AML-193 (cell line): ENCODE measurements around the gene PRKAG2.
A peak's percentile ranks its signal among the peaks of the same experiment; 100 is the strongest.
"Not testable (repeated sequence)": the region's sequence is repeated elsewhere in the genome, so short reads cannot be mapped to it uniquely, and the experiment has no call there.

Source experiments
- DNase-seq, 2 experiments: peaks; one replicate each; lab custom pipeline; 2025; lab: John Stamatoyannopoulos, UW

The PRKAG2 gene

DNA sequence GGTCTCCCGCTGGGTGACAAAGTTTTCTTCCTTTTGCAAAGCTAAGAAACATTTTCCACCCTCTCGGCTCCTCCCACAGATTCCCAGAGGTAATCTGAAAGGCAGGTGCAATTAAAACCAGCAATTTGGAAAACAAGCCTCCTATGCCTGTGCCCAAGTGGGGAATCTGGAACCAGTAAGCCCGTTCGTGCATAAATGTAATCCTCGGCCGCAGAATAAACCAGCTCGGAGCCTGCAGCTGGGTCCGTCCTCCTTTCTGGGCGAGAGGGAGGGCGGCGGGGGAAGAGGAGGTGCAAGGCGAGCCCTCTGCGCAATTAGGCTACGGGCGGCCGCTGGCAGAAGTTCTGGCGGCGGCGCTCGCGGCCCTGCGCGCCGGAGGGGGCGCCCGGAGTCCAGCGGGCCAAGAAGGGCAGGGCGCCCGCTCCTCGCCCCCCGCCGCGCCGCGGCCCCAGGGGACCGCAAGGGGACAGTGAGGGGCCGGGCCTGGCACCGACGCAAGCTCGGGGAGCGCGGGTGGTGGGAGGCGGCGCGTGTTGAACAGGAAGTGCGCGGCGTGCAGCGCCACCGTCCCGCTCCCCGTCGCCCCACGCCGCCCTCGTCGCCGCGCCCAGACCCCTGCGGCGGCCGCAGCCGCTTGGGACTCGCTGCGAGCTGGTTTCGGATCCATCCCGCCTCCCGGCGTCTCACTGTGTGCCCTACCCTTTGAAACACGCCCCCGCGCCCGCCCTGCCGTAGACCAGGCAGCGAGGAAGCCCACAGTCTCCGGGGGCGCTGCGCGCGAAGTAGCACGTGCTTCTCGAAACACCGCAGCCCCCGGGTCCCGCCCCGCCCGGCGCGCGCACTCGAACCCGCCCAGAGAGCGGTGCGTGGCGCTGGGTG lies at the start of gene PRKAG2:
TSS of gene PRKAG2 (minus strand) at position 217 of the 879 bp plus-strand sequence. CDS start 495 bp downstream, outside the sequence.
- peak; percentile 60 to 69 for DNase-seq

GRCh38 chr7:151926336-151926712 lies 49.4 kb upstream of the PRKAG2 start:
- DNase-seq: no peak

- DNase-seq: peak; percentile 77 to 84
These were observed 48.8 kb upstream of the PRKAG2 start for GRCh38 chr7:151925446-151926335.

GRCh38 chr7:151924508-151924907 lies 47.6 kb upstream of the PRKAG2 start:
- no peak for DNase-seq

GRCh38 chr7:151924001-151924400 lies 47.1 kb upstream of the PRKAG2 start:
- no peak for DNase-seq

DNA sequence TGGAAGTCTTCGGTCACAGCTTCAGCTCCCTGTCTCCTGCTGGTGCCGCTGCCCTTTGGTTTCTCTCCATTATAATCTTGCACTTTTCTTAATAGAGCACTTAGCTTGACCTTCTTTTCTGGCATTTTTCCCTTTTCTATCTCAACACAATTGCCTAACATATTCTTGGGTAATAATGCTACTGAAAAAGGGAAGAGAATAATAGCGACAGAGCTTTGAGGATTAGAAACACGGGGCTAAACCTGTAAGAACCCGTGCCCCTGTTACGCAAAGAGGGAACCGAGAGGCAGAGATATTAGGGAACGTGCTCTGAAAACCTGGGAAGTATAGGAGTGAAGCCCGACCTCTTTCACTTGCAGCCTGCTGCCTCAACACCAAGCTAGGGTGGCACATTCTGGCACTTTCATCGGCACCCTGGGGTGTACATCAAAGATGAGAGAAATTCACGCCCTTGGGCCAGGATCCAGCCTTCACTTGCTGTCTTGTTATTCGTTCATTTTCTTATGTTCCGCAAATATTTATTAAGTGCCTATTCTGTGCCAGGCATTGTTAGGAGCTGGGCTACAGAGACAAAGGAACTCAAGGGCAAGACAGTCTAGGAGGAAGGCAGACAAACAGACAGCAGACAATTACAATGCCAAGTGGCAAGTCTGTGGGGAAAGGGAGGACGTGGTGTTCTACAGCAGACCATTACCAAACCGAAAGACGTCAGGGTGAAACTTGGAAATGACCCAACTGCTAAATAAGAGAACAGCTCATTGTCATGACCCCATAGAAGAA lies 46.4 kb upstream of the PRKAG2 start:
- peak; percentile 96 to 97 for DNase-seq

- DNase-seq: no peak
These were observed 44.5 kb upstream of the PRKAG2 start for GRCh38 chr7:151921451-151921850.

- DNase-seq: no peak
These were observed 43.6 kb upstream of the PRKAG2 start for GRCh38 chr7:151920488-151920887.

DNA sequence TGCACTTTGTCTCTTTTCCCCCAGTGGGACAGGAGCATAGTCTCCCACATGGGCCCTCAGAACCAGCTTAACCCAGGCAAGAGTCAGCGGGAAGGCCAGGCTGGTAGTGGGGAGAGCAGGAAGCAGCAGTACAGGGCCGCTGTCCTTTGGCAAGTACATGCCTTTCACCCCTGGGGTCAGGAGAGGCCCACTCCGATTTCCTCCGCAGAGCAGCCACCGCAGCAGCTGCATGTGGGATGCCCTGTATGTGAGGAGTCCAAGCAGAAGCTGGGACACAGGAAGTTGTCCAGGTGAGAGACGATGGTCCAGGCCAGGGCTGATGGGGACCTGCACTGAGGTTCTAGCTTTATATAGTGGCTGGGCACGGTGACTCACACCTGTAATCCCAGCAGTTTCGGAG lies 42.7 kb upstream of the PRKAG2 start:
- no peak for DNase-seq

DNA sequence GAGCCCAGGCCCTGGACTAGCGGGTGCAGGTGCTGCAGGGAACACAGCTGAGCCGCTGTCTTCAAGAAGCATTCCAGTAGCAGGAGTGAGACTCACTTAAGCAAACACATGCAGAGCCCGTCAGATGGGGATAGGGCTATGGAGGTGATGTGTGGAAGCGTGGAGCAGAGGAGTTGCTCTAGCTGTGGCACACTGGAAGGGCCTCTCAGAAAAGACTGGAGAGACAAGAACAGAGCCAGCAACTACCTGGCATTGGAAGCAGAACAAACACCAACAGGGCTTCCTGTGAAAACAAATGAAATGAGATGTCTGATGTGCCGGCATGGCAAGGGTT lies 41.6 kb upstream of the PRKAG2 start:
- DNase-seq: no peak

GRCh38 chr7:151917791-151918509 lies 41.0 kb upstream of the PRKAG2 start:
- no peak for DNase-seq

DNA sequence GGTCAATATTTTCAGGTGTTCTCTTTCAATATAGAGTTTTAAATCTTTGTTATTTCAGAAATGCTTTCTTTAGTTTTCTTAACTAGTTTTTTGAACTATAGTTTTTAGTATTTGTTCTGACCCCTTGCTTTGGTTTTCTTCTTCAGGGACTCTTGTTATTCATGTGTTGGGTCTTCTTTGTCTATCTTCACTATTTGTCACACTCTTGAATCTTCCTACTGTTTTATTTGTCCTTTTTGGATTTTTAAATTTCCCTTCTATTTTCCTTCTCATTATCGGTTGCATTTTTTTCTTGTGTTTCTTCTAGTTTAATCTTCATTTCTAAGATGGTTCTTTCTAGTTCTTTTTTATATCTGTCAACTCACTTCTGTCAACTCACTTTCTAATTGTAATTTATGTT lies 37.1 kb upstream of the PRKAG2 start:
- DNase-seq: no peak

GRCh38 chr7:151910655-151911054 lies 33.7 kb upstream of the PRKAG2 start:
- DNase-seq: not testable (repeated sequence)

DNA sequence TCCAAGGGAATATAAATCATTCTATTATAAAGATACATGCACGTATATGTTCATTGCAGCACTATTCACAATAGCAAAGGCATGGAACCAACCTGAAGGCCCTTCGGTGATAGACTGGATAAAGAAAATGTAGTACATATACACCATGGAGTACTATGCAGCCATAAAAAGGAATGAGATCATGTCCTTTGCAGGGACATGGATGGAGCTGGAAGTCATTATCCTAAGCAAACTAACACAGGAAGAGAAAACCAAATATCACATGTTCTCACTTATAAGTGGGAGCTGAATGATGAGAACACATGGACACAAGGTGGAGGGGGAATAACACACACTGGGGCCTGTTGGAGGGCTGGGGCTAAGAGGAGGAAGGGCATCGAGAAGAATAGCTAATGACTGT lies 30.2 kb upstream of the PRKAG2 start:
- not testable (repeated sequence) for DNase-seq

DNA sequence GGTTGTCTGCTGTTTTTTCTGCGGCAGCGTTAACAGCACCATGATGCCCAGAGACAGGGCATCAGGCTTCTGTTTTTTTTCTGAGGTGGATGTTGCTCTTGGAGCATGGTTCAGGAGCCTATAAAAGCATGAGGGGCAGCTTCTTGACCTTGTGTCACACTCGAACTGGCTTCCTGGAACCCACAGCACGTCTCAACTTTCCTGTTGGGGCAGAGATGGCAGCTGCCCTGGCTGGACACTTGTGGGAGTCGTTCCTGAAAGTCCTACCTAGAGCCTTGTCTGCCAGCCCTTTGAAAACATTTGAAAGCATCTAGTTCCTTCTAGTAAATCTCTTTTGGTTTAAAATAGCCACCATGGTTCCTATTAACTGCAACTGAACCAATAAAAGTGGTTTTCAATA lies 28.9 kb upstream of the PRKAG2 start:
- DNase-seq: no peak

DNA sequence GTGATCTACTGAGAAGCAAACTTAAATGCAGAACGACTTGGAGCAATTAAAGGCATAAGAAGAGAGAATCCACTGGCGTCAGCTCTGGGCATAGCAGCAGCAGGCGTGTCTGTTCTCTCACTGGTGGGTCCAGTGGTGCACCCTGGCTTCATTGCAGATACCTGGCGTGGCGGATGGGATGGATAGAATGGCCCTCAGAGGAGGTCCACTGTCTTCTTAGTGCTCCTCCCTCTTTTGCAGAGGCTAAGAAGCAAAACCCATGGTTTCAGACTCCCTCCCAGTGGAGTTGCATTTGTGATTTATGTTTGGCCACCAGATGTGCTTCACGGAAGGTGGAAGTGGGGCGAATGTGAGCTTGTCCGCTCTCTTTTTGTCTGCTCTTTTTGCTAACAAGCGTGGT lies 28.4 kb upstream of the PRKAG2 start:
- no peak for DNase-seq

- no peak for DNase-seq
These were observed 27.4 kb upstream of the PRKAG2 start for GRCh38 chr7:151904270-151904669.

DNA sequence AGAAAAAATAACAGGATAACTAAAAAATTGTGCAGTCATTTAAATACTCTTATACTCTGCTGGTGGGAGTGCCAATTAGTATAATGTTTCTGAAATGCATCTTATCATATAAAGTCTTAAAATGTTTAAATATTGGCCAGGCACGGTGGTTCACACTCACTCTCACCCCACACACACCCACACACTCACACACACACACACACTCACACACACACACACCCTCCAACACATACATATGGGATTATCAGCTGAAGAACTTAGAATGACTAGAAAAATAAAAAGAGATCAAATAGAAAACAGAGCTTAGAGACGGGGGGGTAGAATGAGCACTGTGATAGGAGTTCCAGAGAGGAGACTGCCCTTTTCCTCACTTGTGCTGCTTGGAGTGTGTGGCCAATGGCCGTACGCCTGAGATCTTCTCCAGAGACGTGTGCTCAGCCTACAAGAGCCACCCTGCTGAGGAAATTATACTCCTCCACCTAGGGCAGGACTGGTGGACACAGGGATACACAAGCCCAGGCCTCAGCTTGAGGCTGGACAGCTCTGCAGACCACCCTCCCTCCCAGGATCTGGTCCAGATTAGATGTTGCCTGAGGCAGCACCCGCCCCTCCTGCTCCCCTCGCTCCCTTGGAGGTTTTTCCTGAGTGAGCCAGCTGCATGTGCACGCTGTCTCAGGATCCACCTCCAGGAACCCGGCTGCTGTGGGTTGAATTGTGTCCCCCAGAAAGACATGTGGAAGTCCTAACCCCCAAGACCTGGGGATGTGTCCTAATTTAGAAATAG lies 26.5 kb upstream of the PRKAG2 start:
- DNase-seq: no peak

DNA sequence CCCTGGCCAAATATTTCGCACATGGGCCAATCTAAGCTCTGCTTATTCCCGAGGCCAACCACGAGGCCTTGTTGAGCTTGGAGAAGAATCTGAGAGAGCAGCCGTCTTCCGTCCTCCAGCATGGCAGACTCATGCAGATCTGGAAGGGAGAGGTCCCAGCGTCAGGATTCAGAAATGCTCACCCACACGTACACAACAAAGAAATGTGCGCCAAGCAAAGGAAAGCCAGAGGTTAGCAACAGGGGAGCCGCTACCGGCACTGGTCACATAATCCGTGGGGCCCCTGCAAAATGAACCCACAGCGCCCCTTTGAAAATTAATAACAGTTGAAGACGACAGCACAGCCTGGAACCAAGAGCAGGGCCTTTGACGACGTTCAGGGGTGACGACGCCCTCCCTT lies 25.4 kb upstream of the PRKAG2 start:
- no peak for DNase-seq

DNA sequence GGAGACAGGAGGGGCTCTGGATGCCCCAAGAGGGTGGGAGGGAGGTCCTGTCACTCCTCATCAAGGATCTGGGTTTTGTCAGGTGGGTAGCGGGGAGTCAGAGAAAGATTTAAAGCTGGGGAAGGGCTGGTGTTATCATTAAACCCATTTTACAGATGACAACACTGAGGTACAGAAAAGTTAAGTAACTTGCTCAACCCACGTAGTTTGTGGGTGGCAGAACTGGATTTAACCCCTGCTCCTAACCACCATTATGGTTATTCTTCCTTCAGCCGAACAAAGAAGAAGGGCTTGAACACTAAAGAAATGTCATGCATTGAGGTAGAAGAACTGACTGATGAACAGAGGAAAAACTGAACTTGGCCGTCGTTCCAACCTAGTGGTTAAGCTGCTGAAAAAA lies 24.9 kb upstream of the PRKAG2 start:
- no peak for DNase-seq
